ENCODE data around the gene GTF2H4.

GRCh38 chr6:30903236-30903635 lies 4.8 kb upstream of the GTF2H4 start:
- TF ChIP-seq E2F8 (IDR thresholded peaks at IDR 0.05; ENCODE audit: low read depth, partially characterized antibody) = no peak
- TF ChIP-seq BACH1 (IDR thresholded peaks at IDR 0.05; ENCODE audit: borderline replicate concordance) = no peak
- no peak for TF ChIP-seq CBX3 (IDR thresholded peaks at IDR 0.05; ENCODE audit: borderline replicate concordance, low read depth)
- TF ChIP-seq MAX (IDR thresholded peaks at IDR 0.05; ENCODE audit: low read depth, low read length) = no peak
- TF ChIP-seq SP1 (IDR thresholded peaks at IDR 0.05; ENCODE audit: low read depth, low read length) = no peak
- TF ChIP-seq FOS (IDR thresholded peaks at IDR 0.05; ENCODE audit: borderline replicate concordance, extremely low read depth, insufficient read length) = no peak
- TF ChIP-seq GABPA (IDR thresholded peaks at IDR 0.05; ENCODE audit: low read depth) = no peak
- TF ChIP-seq POLR2A (IDR thresholded peaks at IDR 0.05; ENCODE audit: low read depth, low read length) = no peak
- no peak for TF ChIP-seq USF1 (IDR thresholded peaks at IDR 0.05; ENCODE audit: borderline replicate concordance, extremely low read length, insufficient read depth, low read depth, low read length)
- TF ChIP-seq ATF3 (IDR thresholded peaks at IDR 0.05; ENCODE audit: borderline replicate concordance, extremely low read depth, low read depth, low read length) = no peak
- TF ChIP-seq CTCF (IDR thresholded peaks at IDR 0.05 in 2 of 3, conservative IDR thresholded peaks at IDR 0.05 in 1 of 3; ENCODE audit: control insufficient read depth in 2 of 3, extremely low read depth in 1 of 3, insufficient read depth in 1 of 3, low read depth in 3 of 3, low read length in 3 of 3) = no peak
- no peak for TF ChIP-seq EGR1 (IDR thresholded peaks at IDR 0.05; ENCODE audit: borderline replicate concordance in 1 of 2, low read depth in 2 of 2, low read length in 2 of 2)
- TF ChIP-seq NBN (IDR thresholded peaks at IDR 0.05) = no peak
- TF ChIP-seq SIN3A (IDR thresholded peaks at IDR 0.05; ENCODE audit: low read depth, low read length) = no peak
